ENCODE results near the gene MTMR12.

GRCh38 chr5:32182463-32183063, 130.2 kb downstream of the MTMR12 start:
- TF ChIP-seq CTCF (IDR thresholded peaks at IDR 0.05) (no peak), POLR2A (IDR thresholded peaks at IDR 0.05) (no peak)
